Right lobe of liver (tissue), 6 donors: ENCODE measurements around the gene STPG2. TPM values are rescaled to one million over a fixed set of nuclear protein-coding genes. Genes with fewer than 3 reads are reported as not detected.

Experiments
- ATAC-seq, 4 donors: fragments of 200-7000 bp; cut with Tn5 transposase; one replicate each; pipeline ENCODE4 v1.9.1; 2020; ENCODE audit warnings: mild to moderate bottlenecking in 4 of 4, moderate library complexity in 4 of 4
- DNase-seq, 3 donors: peaks; one replicate each; pipeline ENCODE4 v3.0.0-alpha.2; 2020
- H3K27ac ChIP-seq, 3 donors: fragments of 200-600 bp; one replicate each; pipeline ENCODE4 v1.8.0; 2022
- H3K27me3 ChIP-seq, 2 donors: fragments of 200-600 bp; one replicate each; pipeline ENCODE4 v1.8.0; 2022
- H3K36me3 ChIP-seq, 4 donors: fragments of 200-600 bp; sonication (generic) in 1 of 4; one replicate each; pipeline versions ENCODE4 v1.5.1 to v1.8.0; 2017 to 2022; ENCODE audit warnings: control low read depth in 1 of 4
- H3K4me1 ChIP-seq, 4 donors: fragments of 200-600 bp; sonication (generic) in 1 of 4; one replicate each; pipeline versions ENCODE4 v1.5.1 to v1.8.0; 2017 to 2022; ENCODE audit warnings: control low read depth in 1 of 4
- H3K4me3 ChIP-seq, 3 donors: fragments of 200-600 bp; one replicate each; pipeline ENCODE4 v1.8.0; 2022
- H3K9me3 ChIP-seq, 4 donors: fragments of 200-600 bp; sonication (generic) in 1 of 4; one replicate each; pipeline versions ENCODE4 v1.5.1 to v1.8.0; 2017 to 2022; ENCODE audit warnings: control low read depth in 1 of 4
- CTCF ChIP-seq, 4 donors: fragments of 200-600 bp in 3 of 4; fragments of 450-650 bp in 1 of 4; IDR thresholded peaks; one replicate each; pipeline versions ENCODE4 v1.5.1 to v1.8.0; 2016 to 2022; ENCODE audit warnings: antibody characterized with exemption in 4 of 4, mild to moderate bottlenecking in 2 of 4
- POLR2A ChIP-seq: fragments of 450-650 bp; IDR thresholded peaks from one replicate; pipeline ENCODE4 v1.6.1; 2017; ENCODE audit warnings: antibody characterized with exemption, mild to moderate bottlenecking
- WGBS: methylation state at CpG from one replicate; pipeline ENCODE4 v1.1.6; 2018; ENCODE audit warnings: low coverage, low lambda C conversion rate; ENCODE audit not compliant: insufficient coverage; ENCODE audit errors: missing lambda C conversion rate; 5-methylcytosine and 5-hydroxymethylcytosine counted together
- intact Hi-C, 2 donors: fragments of 100-400 bp; cut with DNase I; formaldehyde crosslinking; loops; one replicate each; pipeline versions ENCODE4 v1.11.2 to v1.14.1; 2022
- long read RNA-seq: library from polyadenylated mRNA; unstranded; transcript quantifications from one replicate; pipeline ENCODE4 v2.0.0, GENCODE V29; 2019
- total RNA-seq, 6 experiments: library from RNA; depleted of rRNA in 2 of 6; stranded (reverse); fragments of >200 nt in 2 of 6; fragmentation: NEBNext Ultra II Directional in 3 of 6; extraction: Animal tissue kit (Norgen Biotek cat#: 25700) in 3 of 6; gene quantifications; one replicate each; pipeline versions ENCODE4 v1.1.0 to v1.2.4, GENCODE V29; 2016 to 2023
- donor health status: DM: no; HTN: yes; CAD: no.
- donor health status: DM: no; HTN: no; CAD: no.
- donor health status: DM: no; HTN: no; CAD: no.
- donor health status: DM: no; HTN: yes; CAD: no.
- donor health status: DM: no; HTN: yes; CAD: no.

Gene STPG2
- total RNA-seq: under 1 TPM in 4 of 6 experiments, not detected in 2; 0.25 to 0.46 (median 0.40) TPM
- long read RNA-seq: 0 reads

GRCh38 chr4:98143001-98143899, at the start of gene STPG2:
STPG2 (minus strand) TSS chr4:98143476.
- no peaks in the 10 kb centered on the region for H3K9me3 ChIP-seq
- H3K4me1 ChIP-seq: peaks cover 0 to 4% (median 0%) of the 10 kb centered on the region in 4 donors
- peak; percentile 100 for ATAC-seq
- no peaks in the 10 kb centered on the region for H3K36me3 ChIP-seq
- DNase-seq: peak; percentile 96 to 98 (median 97)
- peak within 1 kb of the TSS; percentile 87 to 91 (median 89) for H3K27ac ChIP-seq
- TF ChIP-seq POLR2A (peak; percentile 67), CTCF (IDR thresholded peaks at IDR 0.05) (peak; percentile 37 to 48 (median 42))
- intact Hi-C loops: no loop called here
- H3K4me3 ChIP-seq: peak within 1 kb of the TSS; percentile 64 to 71 (median 71)
- WGBS: 4% methylated on average over 22 of the region's 44 CpGs
- no peaks in the 10 kb centered on the region for H3K27me3 ChIP-seq

- no peak for ATAC-seq
- Histone ChIP-seq H3K27ac (no peak overlapping the region), H3K4me1 (no peaks in the 10 kb centered on the region), H3K4me3 (no peak overlapping the region), H3K27me3 (no peaks in the 10 kb centered on the region), H3K36me3 (no peaks in the 10 kb centered on the region), H3K9me3 (no peaks in the 10 kb centered on the region)
- DNase-seq: no peak
- no peak for TF ChIP-seq CTCF (IDR thresholded peaks at IDR 0.05)
- no peak for TF ChIP-seq POLR2A
- intact Hi-C loops: no loop called here
Measured at GRCh38 chr4:98185279-98185678, 42.0 kb upstream of the STPG2 start.

- no peaks in the 10 kb centered on the region for H3K36me3 ChIP-seq
- ATAC-seq: no peak
- WGBS: 71% methylated on average over 3 of the region's 3 CpGs
- TF ChIP-seq POLR2A (no peak), CTCF (IDR thresholded peaks at IDR 0.05) (no peak)
- H3K9me3 ChIP-seq: no peaks in the 10 kb centered on the region
- H3K27ac ChIP-seq: no peak overlapping the region
- intact Hi-C loops: no loop called here
- no peak overlapping the region for H3K4me3 ChIP-seq
- no peaks in the 10 kb centered on the region for H3K4me1 ChIP-seq
- H3K27me3 ChIP-seq: no peaks in the 10 kb centered on the region
- no peak for DNase-seq
Measured at GRCh38 chr4:98181809-98182208, 38.5 kb upstream of the STPG2 start.

GRCh38 chr4:98179951-98180350, 36.7 kb upstream of the STPG2 start:
- H3K9me3 ChIP-seq: no peaks in the 10 kb centered on the region
- no peaks in the 10 kb centered on the region for H3K36me3 ChIP-seq
- H3K4me3 ChIP-seq: no peak overlapping the region
- TF ChIP-seq POLR2A: no peak
- no peak for TF ChIP-seq CTCF (IDR thresholded peaks at IDR 0.05)
- H3K27ac ChIP-seq: no peak overlapping the region
- ATAC-seq: no peak
- no peaks in the 10 kb centered on the region for H3K27me3 ChIP-seq
- intact Hi-C loops: no loop called here
- no peaks in the 10 kb centered on the region for H3K4me1 ChIP-seq
- DNase-seq: no peak
